BLaER1 (cell line): Measurements from ENCODE around the gene SLU7.
A peak's percentile ranks its signal among the peaks of the same experiment; 100 is the strongest.

ENCODE experiments used
- H3K27ac ChIP-seq: shearing (Covaris generic); formaldehyde crosslinking; 2 replicates; pipeline ENCODE4 v1.8.1; 2022
- H3K27me3 ChIP-seq: shearing (Covaris generic); formaldehyde crosslinking; 2 replicates; pipeline ENCODE4 v1.8.1; 2022
- H3K36me3 ChIP-seq: shearing (Covaris generic); formaldehyde crosslinking; 2 replicates; pipeline ENCODE4 v1.8.1; 2022
- H3K4me1 ChIP-seq: shearing (Covaris generic); formaldehyde crosslinking; 2 replicates; pipeline ENCODE4 v1.8.1; 2022
- H3K4me2 ChIP-seq: shearing (Covaris generic); formaldehyde crosslinking; 2 replicates; pipeline ENCODE4 v1.8.1; 2022
- H3K4me3 ChIP-seq: shearing (Covaris generic); formaldehyde crosslinking; 2 replicates; pipeline ENCODE4 v1.8.1; 2022
- H3K9ac ChIP-seq: shearing (Covaris generic); formaldehyde crosslinking; 2 replicates; pipeline ENCODE4 v1.8.1; 2022
- H3K9me3 ChIP-seq: shearing (Covaris generic); formaldehyde crosslinking; 2 replicates; pipeline ENCODE4 v1.8.1; 2022
- H4K20me1 ChIP-seq: shearing (Covaris generic); formaldehyde crosslinking; 2 replicates; pipeline ENCODE4 v1.8.1; 2022
- Cebpa-rat ChIP-seq: shearing (Covaris generic); IDR thresholded peaks from 2 replicates; pipeline ENCODE4 v1.8.1; 2022

Gene SLU7

DNA sequence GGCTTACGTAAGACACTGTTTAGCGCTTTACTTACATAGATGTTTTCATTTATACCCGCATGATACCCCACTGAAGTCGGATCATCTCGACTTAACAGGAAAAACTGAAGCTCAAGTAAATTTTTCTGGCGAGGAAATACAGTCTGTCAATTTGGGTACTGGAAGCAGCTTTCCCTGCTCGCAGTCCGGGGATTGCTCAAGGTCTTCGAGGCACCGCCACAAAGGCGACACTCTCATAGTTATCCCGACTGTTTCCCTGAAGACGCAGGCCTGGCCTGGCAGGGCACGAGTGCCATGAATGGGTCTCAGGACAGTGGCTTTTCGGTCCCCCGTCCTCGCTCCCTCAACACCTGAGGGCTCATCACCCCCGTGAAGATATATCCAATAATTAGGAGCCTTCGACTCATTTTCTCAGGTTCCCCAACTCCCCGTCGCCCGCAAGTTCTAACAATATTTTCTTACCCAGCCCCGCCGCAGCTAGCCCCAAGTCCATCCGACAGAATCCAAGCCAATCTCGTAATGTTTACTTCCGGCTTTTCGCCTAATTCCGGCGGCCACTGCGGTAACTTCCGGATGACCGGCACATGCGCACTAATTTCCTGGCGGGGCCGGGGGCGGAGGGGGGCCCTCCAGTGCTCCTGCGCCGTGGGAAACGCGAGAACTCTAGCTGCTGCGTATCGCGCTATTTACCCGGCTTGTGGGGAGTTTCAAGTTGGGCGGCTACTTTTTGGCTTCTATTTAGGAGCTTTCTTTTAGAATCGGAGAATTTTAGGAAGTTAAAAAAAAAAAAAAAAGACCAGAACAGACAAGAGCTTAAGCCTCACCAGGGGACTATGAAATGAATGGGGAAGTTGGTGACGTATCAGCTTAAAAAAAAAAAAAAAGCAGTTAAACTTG lies at the start of gene SLU7:
Gene SLU7 (minus strand): TSS at position 521 of the 897 bp plus-strand sequence. CDS start 3,787 bp downstream, outside the sequence.
- Histone ChIP-seq H3K4me3 (peak within 1 kb of the TSS; percentile 82), H3K27me3 (no peaks in the 10 kb centered on the region), H3K9me3 (no peaks in the 10 kb centered on the region), H3K4me2 (peak within 1 kb of the TSS; percentile 93), H3K36me3 (peaks cover 22% of the 10 kb centered on the region), H4K20me1 (peaks cover 31% of the 10 kb centered on the region), H3K9ac (peak within 1 kb of the TSS; percentile 89), H3K4me1 (peaks cover 60% of the 10 kb centered on the region), H3K27ac (peak within 1 kb of the TSS; percentile 84)
- no peak for TF ChIP-seq Cebpa-rat

DNA sequence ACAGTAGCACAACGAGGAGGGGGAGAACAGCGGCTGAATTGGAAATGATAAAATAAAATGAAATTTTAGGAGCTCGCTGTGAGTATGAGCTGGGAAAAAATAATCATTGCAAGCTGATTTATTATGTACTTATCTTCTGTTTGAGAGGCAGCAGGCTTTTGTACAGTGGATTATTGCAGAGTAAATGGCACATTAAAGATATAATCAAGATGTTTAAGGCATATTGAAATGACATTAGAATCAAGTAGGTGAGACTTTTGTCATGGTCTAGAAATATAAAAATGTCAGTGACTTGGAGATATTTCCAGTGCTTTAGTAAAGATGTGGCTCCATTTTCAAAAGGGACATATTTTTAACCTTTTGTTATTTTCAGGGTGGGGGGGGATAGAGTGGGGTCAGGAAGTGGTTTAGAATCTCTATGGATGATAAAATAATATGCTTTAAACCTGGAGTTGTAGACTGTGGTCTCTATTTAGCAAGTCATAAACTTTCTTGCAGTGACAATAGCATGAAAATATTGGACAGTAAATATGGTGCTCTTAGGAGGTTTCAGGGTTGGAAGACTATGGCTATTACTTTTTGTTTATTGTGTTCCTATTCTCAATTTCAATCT lies 49.6 kb upstream of the SLU7 start:
- peak overlapping the region; percentile 91 for H3K4me2 ChIP-seq
- peak overlapping the region; percentile 90 for H3K9ac ChIP-seq
- peaks cover 79% of the 10 kb centered on the region for H3K4me1 ChIP-seq
- H3K27me3 ChIP-seq = no peaks in the 10 kb centered on the region
- no peak for TF ChIP-seq Cebpa-rat
- peak overlapping the region; percentile 76 for H3K4me3 ChIP-seq
- H3K27ac ChIP-seq = peak overlapping the region; percentile 86
- peaks cover 4% of the 10 kb centered on the region; the same call in 1 of the 2 replicates for H4K20me1 ChIP-seq
- no peaks in the 10 kb centered on the region for H3K9me3 ChIP-seq
- H3K36me3 ChIP-seq = peaks cover 8% of the 10 kb centered on the region; the same call in 1 of the 2 replicates

DNA sequence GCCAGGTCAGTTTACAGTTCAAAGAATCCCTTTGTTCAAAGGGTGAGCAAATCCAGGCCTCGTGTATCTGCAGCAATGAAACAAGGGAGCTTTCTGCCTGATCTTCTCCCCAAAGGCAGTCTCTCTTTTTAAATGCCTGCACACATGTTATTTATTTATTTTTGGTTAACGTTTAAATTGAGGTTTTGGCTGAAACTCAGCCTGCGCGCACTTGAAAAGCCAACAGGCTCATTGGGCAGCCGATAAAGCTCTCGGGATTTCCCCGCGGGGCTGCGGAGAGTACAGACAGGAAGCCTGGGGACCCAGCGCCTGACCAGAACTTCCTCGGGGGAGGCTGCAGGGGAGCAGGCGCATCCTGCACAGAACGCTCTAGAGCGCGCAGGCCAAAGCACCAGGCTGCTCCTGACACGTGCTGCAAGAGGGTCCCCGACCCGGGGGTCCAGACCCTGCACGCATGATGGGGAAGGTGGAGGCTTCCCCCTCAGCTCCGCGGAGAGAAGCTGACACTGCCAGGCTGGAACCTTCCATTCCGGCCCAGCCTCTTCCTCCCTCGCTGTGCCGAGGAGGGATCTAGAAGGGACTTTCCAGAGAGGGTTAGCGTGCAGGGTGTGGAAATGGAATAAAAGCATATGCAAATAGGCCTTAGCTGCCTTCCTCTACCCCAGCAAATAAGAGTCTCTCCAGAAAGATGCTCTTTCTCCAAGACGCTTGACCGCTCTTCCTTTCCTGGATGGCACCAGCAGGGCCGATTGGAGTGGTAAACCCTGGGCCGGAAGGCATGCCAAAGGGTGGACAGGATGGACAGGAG lies 48.9 kb upstream of the SLU7 start:
- Histone ChIP-seq H3K36me3 (peaks cover under 1% of the 10 kb centered on the region; the same call in 1 of the 2 replicates), H3K9ac (peak overlapping the region; percentile 90), H3K27me3 (no peaks in the 10 kb centered on the region), H3K9me3 (no peaks in the 10 kb centered on the region), H3K4me2 (peak overlapping the region; percentile 91), H3K4me3 (peak overlapping the region; percentile 76), H4K20me1 (no peaks in the 10 kb centered on the region; the same call in 1 of the 2 replicates), H3K4me1 (peaks cover 79% of the 10 kb centered on the region), H3K27ac (peak overlapping the region; percentile 97)
- TF ChIP-seq Cebpa-rat = no peak

DNA sequence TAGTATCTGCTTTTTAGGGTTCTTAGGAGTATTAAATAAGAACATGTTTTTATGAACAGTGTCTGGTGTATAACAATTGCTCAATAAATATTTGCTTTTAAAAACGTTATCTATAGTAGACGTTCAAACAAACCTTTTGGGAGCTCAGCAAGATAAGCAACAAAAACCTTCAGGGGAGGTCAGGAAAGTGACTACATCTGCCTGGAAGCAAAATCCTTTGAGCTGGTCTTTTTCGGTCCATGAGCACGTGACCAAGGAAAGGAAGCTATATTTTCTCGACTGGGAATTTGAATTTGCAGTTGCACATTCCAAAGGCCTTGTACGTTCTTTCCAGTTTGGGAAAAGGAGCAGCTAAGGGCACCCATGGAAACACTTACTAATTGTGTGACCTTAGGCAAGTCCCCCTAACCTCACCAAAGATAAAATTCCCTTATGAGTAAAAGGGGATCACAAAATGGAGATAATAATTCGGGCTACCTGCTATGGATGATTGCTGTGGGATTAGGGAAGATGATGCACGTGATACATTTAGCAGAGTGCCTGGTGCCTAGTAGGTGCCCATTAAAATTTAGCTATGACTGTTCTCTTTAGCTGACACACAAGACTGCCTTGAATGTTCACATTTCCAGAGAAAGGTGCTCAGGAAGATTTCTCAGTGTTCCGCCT lies 48.1 kb upstream of the SLU7 start:
- Histone ChIP-seq H3K4me2 (peak overlapping the region; percentile 91), H3K4me1 (peaks cover 79% of the 10 kb centered on the region), H3K9me3 (no peaks in the 10 kb centered on the region), H3K9ac (peak overlapping the region; percentile 82), H4K20me1 (no peaks in the 10 kb centered on the region; the same call in 1 of the 2 replicates), H3K27ac (peak overlapping the region; percentile 97), H3K4me3 (peak overlapping the region; percentile 76), H3K27me3 (no peaks in the 10 kb centered on the region), H3K36me3 (no peaks in the 10 kb centered on the region)
- TF ChIP-seq Cebpa-rat = no peak

DNA sequence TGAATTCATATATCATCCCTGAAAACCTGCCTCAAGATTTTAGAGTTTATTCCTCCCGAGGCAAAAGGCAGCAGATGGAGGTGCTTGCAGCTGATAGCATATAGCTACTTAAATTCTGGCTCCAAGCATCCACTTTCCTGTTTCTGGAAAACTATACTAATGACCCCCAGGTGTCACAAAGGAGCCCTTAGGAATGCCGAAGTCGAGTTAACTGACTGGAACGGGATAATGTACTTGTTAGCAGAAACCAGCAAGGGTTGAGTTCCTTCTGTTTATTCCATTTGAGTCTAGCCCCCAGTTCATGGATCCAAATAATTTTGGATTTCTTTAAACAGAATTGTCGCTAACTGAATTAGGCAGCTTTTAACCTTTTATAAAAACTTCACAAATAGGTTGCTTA lies 47.2 kb upstream of the SLU7 start:
- H3K9me3 ChIP-seq = peaks cover 6% of the 10 kb centered on the region
- H3K4me1 ChIP-seq = peaks cover 78% of the 10 kb centered on the region
- no peaks in the 10 kb centered on the region for H3K36me3 ChIP-seq
- no peak for TF ChIP-seq Cebpa-rat
- peak overlapping the region; percentile 76; the same call in 1 of the 2 replicates for H3K4me3 ChIP-seq
- H3K27me3 ChIP-seq = no peaks in the 10 kb centered on the region
- H4K20me1 ChIP-seq = no peaks in the 10 kb centered on the region
- H3K27ac ChIP-seq = peak overlapping the region; percentile 97
- peak overlapping the region; percentile 82 for H3K9ac ChIP-seq
- H3K4me2 ChIP-seq = peak overlapping the region; percentile 91

DNA sequence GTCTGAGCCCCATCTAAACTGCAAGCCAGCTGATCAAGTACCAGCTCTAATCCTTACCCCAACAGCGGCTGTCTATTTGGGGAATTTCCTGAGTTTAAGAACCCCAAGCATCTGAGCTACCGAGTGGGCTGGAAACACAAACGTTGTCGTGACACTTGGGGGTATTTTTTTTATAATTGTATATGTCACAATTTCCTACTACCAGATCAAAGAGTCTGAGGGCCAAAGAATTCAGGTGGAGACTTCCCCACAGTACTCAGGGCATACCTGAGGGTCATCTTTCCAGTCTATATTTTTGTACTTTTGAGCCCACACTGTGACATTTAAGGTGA lies 45.6 kb upstream of the SLU7 start:
- peak overlapping the region; percentile 38; the same call in 1 of the 2 replicates for H3K27ac ChIP-seq
- no peaks in the 10 kb centered on the region for H4K20me1 ChIP-seq
- peaks cover 62% of the 10 kb centered on the region for H3K4me1 ChIP-seq
- peak overlapping the region; percentile 91 for H3K4me2 ChIP-seq
- no peak overlapping the region for H3K4me3 ChIP-seq
- no peaks in the 10 kb centered on the region for H3K27me3 ChIP-seq
- H3K9ac ChIP-seq = no peak overlapping the region
- peaks cover 16% of the 10 kb centered on the region for H3K9me3 ChIP-seq
- no peaks in the 10 kb centered on the region for H3K36me3 ChIP-seq
- TF ChIP-seq Cebpa-rat = no peak

DNA sequence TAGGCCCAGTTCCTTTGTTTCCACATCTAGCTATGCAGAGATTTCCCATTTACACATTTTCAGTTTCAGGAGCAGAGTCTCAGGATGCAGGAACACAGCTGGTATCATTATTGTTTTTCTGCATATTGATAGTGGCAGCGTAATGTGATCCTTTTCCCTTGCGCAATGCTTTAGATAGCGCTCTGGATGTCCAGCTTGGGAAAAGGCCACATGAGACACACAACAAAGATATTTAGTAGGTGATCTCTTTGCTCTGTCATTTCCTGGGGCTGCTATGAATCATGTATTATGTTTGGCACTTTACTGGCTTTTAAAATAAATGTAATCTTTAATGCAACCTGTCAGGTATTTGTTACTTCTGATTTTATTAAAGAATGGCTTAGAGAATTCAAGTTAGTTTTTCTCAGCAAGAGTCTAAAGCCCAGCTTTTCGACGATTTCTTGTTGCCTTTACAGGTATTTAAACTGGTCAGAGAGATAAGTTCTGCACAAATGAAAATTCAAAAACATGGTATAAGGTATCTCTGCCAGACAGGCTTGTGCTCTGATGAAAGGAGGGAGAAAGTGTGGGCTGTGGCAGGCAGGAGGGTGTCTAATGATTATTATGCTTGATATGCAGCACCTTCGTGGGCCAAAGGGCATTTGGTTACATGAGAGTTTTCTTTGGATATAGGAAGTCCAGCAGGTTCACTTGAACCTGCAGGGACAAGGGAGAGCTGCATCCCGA lies 45.0 kb upstream of the SLU7 start:
- Histone ChIP-seq H3K27me3 (no peaks in the 10 kb centered on the region), H3K4me3 (no peak overlapping the region), H3K9me3 (peaks cover 16% of the 10 kb centered on the region), H3K9ac (no peak overlapping the region), H4K20me1 (no peaks in the 10 kb centered on the region), H3K27ac (peak overlapping the region; percentile 38; the same call in 1 of the 2 replicates), H3K4me2 (peak overlapping the region; percentile 91), H3K4me1 (peaks cover 62% of the 10 kb centered on the region), H3K36me3 (no peaks in the 10 kb centered on the region)
- no peak for TF ChIP-seq Cebpa-rat

DNA sequence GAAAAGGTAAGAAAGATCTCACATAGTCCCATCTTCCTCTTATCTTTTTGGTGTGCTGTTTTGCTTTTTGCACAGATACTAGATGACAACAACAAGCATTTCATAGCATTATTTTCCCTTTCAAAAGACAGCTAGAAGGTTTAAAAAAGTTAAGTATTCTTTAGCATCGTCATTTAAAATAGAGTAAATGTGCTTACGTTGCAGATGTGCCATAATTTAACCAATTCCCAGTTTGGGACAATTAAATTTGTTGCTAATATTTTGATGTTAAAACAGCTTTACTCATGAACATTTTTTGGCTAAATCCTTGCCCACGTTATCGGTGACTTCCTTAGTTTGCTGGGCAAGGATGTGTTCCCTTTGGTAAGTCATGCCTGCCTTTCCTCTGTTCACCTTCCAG lies 44.3 kb upstream of the SLU7 start:
- Histone ChIP-seq H3K9me3 (peaks cover 16% of the 10 kb centered on the region), H3K9ac (no peak overlapping the region), H3K27ac (peak overlapping the region; percentile 5; the same call in 1 of the 2 replicates), H3K4me1 (peaks cover 62% of the 10 kb centered on the region), H3K36me3 (no peaks in the 10 kb centered on the region), H3K4me3 (no peak overlapping the region), H3K27me3 (no peaks in the 10 kb centered on the region), H3K4me2 (peak overlapping the region; percentile 91), H4K20me1 (no peaks in the 10 kb centered on the region)
- TF ChIP-seq Cebpa-rat = no peak
